Astrocyte of the spinal cord (primary cell): Measurements from ENCODE around the gene KRTAP12-1.

Source experiments
- DNase-seq: peaks from one replicate; pipeline ENCODE4 v3.0.0; 2011; ENCODE audit warnings: low read depth, low spot score
- H3K4me3 ChIP-seq: 2 replicates; pipeline ENCODE4 v1.5.1; 2011; ENCODE audit warnings: low read depth, mild to moderate bottlenecking, low read length, moderate library complexity
- in situ Hi-C: cut with HindIII; loops from 2 replicates; pipeline ENCODE4 v1.10.0; 2017; ENCODE audit warnings: low sequenced_read_pairs
- TF ChIP-seq, protein P1 (sequence below): IDR thresholded peaks from 2 replicates; pipeline ENCODE4 v1.5.1; 2012; ENCODE audit warnings: low read depth, mild to moderate bottlenecking, low read length, inconsistent platforms

Gene KRTAP12-1

DNA sequence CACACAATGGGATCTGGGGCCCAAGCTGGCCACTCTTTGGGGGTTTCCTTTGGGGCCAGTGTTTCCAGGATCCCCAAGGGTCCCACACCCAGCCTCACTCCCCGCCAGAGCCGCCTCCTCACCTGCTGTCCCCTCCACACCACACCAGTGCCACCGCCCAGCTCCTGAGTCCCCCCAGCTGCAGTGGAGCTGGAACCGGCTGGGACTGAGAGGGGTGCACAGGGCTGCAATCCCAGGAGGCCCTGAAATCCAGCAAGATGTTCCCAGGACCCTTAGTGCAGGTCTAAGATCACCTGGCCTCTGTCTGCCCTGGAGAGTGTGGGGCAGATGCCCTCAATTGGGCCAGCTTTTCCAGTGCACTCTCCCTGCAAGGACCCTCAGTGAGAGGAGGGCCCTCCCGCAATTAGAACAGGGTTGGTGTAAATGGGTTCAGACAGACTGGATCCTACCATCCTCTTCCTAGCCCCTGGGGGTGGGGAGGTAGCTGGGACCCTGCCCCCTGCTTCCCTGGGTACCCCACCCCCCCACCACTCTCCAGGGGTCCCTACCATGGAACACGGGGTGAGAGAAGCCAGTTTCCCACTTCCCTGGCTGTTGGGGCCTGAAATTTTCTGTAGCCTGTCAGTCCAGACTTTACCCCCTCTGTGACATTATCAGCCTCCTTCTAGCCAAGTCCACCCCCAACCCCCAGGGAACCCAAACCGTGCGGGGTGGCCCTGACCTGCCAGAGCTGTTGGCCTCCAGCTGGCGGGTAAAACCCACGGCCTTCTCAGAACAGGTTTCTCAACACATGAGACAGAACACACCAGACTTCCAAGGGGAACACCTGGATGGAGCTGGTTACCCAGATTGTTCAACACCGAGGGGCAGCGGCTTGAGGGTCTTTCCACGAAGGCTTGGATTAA lies 22.0 kb upstream of the KRTAP12-1 start:
- no peak overlapping the region for H3K4me3 ChIP-seq
- in situ Hi-C loops = no loop called here
- TF ChIP-seq, protein P1, sequence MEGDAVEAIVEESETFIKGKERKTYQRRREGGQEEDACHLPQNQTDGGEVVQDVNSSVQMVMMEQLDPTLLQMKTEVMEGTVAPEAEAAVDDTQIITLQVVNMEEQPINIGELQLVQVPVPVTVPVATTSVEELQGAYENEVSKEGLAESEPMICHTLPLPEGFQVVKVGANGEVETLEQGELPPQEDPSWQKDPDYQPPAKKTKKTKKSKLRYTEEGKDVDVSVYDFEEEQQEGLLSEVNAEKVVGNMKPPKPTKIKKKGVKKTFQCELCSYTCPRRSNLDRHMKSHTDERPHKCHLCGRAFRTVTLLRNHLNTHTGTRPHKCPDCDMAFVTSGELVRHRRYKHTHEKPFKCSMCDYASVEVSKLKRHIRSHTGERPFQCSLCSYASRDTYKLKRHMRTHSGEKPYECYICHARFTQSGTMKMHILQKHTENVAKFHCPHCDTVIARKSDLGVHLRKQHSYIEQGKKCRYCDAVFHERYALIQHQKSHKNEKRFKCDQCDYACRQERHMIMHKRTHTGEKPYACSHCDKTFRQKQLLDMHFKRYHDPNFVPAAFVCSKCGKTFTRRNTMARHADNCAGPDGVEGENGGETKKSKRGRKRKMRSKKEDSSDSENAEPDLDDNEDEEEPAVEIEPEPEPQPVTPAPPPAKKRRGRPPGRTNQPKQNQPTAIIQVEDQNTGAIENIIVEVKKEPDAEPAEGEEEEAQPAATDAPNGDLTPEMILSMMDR = no peak
- no peak for DNase-seq

GRCh38 chr21:44702973-44703730 lies 21.2 kb upstream of the KRTAP12-1 start:
- in situ Hi-C loops = no loop called here
- DNase-seq = no peak
- TF ChIP-seq, protein P1 = no peak
- no peak overlapping the region for H3K4me3 ChIP-seq

DNA sequence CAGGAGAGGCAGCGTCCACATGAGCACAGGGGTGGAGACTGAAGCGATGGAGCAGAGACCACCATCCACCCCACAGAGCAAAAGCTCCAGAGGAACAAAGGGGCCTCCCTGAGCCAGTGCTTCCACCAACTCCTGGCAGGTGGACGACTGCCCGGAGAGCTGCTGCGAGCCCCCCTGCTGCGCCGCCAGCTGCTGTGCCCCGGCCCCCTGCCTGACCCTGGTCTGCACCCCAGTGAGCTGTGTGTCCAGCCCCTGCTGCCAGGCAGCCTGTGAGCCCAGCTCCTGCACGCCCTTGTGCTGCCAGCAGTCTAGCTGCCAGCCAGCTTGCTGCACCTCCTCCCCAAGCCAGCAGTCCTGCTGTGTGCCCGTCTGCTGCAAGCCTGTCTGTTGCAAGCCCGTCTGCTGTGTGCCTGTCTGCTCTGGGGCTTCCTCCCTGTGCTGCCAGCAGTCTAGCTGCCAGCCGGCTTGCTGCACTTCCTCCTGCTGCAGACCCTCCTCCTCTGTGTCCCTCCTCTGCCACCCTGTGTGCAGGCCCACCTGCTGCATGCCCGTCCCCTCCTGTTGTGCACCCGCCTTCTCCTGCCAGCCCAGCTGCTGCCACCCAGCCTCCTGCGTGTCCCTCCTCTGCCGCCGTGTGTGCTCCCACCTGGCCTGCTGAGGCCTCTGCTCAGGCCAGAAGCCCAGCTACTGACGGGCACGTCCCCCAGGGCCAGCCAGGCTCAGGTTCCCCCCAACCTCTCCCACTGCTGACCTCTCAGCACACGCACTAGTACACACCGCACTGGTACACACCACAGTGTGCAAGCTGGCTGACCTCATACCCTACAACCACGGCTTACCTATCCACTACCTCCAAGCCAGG lies 20.4 kb upstream of the KRTAP12-1 start:
- TF ChIP-seq, protein P1 = no peak
- in situ Hi-C loops = no loop called here
- no peak overlapping the region for H3K4me3 ChIP-seq
- no peak for DNase-seq

- H3K4me3 ChIP-seq = no peak overlapping the region
- in situ Hi-C loops = no loop called here
- TF ChIP-seq, protein P1 = no peak
- no peak for DNase-seq
Measured at GRCh38 chr21:44701541-44701940, 19.6 kb upstream of the KRTAP12-1 start.

DNA sequence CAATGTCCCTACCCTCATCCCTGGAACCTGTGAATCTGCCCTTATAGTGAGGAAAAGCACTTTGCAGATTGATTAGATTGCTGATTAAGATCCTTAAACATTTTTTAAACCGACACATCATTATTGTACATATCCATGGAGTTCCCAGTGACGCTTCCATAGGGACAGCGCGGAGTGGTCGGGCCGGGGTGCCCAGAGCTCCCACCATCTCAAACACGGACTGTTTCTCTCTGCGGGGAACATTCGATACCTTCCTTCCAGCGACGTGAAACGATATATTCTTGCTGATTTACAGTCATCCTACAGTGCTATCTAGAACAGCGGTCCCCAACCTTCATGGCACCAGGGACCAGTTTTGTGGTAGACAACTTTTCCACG lies 19.0 kb upstream of the KRTAP12-1 start:
- TF ChIP-seq, protein P1 = no peak
- no peak overlapping the region for H3K4me3 ChIP-seq
- no peak for DNase-seq
- in situ Hi-C loops = no loop called here
